ENCODE results near the gene HOXB7. TPM values are rescaled to one million over a fixed set of nuclear protein-coding genes. Genes with fewer than 3 reads are reported as not detected.
A peak's percentile ranks its signal among the peaks of the same experiment; 100 is the strongest.

HOXB7 gene
- total RNA-seq, 2 donors from 2014 or later, result 0.24 to 0.78 TPM

- H3K27me3 ChIP-seq, result peaks cover 73 to 83% of the 10 kb centered on the region in 2 donors
- TF ChIP-seq CTCF (IDR thresholded peaks at IDR 0.05), result no peak
- no peak for DNase-seq (ENCODE audit: low spot score)
- peak overlapping the region in 1 of 2 donors; percentile 20 for H3K4me3 ChIP-seq
- H3K4me1 ChIP-seq, result peaks cover 0 to 54% of the 10 kb centered on the region in 2 donors
- H3K36me3 ChIP-seq, result no peaks in the 10 kb centered on the region
- H3K9me3 ChIP-seq, result no peaks in the 10 kb centered on the region
- no peak overlapping the region for H3K27ac ChIP-seq
Measured at GRCh38 chr17:48612854-48613691, 2.3 kb upstream of the HOXB7 start.

- Histone ChIP-seq H3K4me3 (peak overlapping the region in 1 of 2 donors; percentile 20), H3K27me3 (peaks cover 72 to 83% of the 10 kb centered on the region in 2 donors), H3K4me1 (peaks cover 0 to 48% of the 10 kb centered on the region in 2 donors), H3K9me3 (no peaks in the 10 kb centered on the region), H3K27ac (no peak overlapping the region), H3K36me3 (no peaks in the 10 kb centered on the region)
- DNase-seq (ENCODE audit: low spot score), result no peak
- no peak for TF ChIP-seq CTCF (IDR thresholded peaks at IDR 0.05)
Measured at GRCh38 chr17:48612456-48612853, 1.6 kb upstream of the HOXB7 start.

GRCh38 chr17:48611681-48612455, 1.1 kb upstream of the HOXB7 start:
- H3K4me1 ChIP-seq, result peaks cover 0 to 47% of the 10 kb centered on the region in 2 donors
- no peak for DNase-seq (ENCODE audit: low spot score)
- no peaks in the 10 kb centered on the region for H3K36me3 ChIP-seq
- TF ChIP-seq CTCF (IDR thresholded peaks at IDR 0.05), result no peak
- peak overlapping the region in 1 of 2 donors; percentile 49 for H3K4me3 ChIP-seq
- H3K27ac ChIP-seq, result no peak overlapping the region
- no peaks in the 10 kb centered on the region for H3K9me3 ChIP-seq
- H3K27me3 ChIP-seq, result peaks cover 78 to 84% of the 10 kb centered on the region in 2 donors

- Histone ChIP-seq H3K27me3 (peaks cover 78 to 81% of the 10 kb centered on the region in 2 donors), H3K27ac (no peak overlapping the region), H3K4me1 (peaks cover 0 to 47% of the 10 kb centered on the region in 2 donors)
Measured at GRCh38 chr17:48611213-48611612, 396 bp upstream of the HOXB7 start.

GRCh38 chr17:48609759-48610281, 997 bp downstream of the HOXB7 start:
- Histone ChIP-seq H3K4me1 (peaks cover 0 to 47% of the 10 kb centered on the region in 2 donors), H3K27me3 (peaks cover 71 to 89% of the 10 kb centered on the region in 2 donors), H3K9me3 (no peaks in the 10 kb centered on the region), H3K36me3 (no peaks in the 10 kb centered on the region), H3K4me3 (peak overlapping the region in 1 of 2 donors; percentile 49), H3K27ac (no peak overlapping the region)
- DNase-seq (ENCODE audit: low spot score), result no peak
- no peak for TF ChIP-seq CTCF (IDR thresholded peaks at IDR 0.05)

More at GRCh38 chr17:48611213-48611612, 396 bp upstream of the HOXB7 start:
- DNase-seq (ENCODE audit: low spot score), result no peak
- Histone ChIP-seq H3K36me3 (no peaks in the 10 kb centered on the region), H3K4me3 (peak overlapping the region; percentile 15 to 49), H3K9me3 (no peaks in the 10 kb centered on the region)
- TF ChIP-seq CTCF (IDR thresholded peaks at IDR 0.05), result no peak
